ENCODE measurements around the gene DCLK1. TPM values are rescaled to one million over a fixed set of nuclear protein-coding genes. Genes with fewer than 3 reads are reported as not detected.
A peak's percentile ranks its signal among the peaks of the same experiment; 100 is the strongest.

Gene DCLK1
- total and polyA plus RNA-seq, 2 donors (not counting 1 experiment from before 2014, with no cell fraction given), result 0.56 to 6.3 TPM

- Histone ChIP-seq H3K27ac (ENCODE audit: insufficient read depth, low read length) (no peak overlapping the region), H2AFZ (ENCODE audit: low read length) (no peak overlapping the region), H3K4me3 (replicated peaks in 1 of 4; ENCODE audit: control extremely low read depth in 1 of 4, insufficient read depth in 1 of 4, low read depth in 3 of 4, low read length in 4 of 4) (no peak overlapping the region), H3K36me3 (ENCODE audit: control insufficient read depth, insufficient read depth, low read length) (no peaks in the 10 kb centered on the region), H3K9me3 (ENCODE audit: control insufficient read depth, insufficient read depth, low read depth, low read length) (no peaks in the 10 kb centered on the region), H4K20me1 (ENCODE audit: control insufficient read depth, extremely low read depth, insufficient read depth, low read length) (no peaks in the 10 kb centered on the region), H3K27me3 (ENCODE audit: control insufficient read depth, insufficient read depth, low read length) (no peaks in the 10 kb centered on the region), H3K4me1 (ENCODE audit: control insufficient read depth, extremely low read depth, insufficient read depth, low read length) (no peaks in the 10 kb centered on the region), H3K9ac (ENCODE audit: insufficient read depth, low read length) (no peak overlapping the region), H3K4me2 (ENCODE audit: extremely low read depth, insufficient read depth, low read length) (peak overlapping the region; percentile 3), H3K79me2 (ENCODE audit: control insufficient read depth, insufficient read depth, low read length) (no peaks in the 10 kb centered on the region)
- TF ChIP-seq CTCF (conservative IDR thresholded peaks at IDR 0.05 in 1 of 2, IDR thresholded peaks at IDR 0.05 in 1 of 2; ENCODE audit: low read depth in 1 of 2, low read length in 2 of 2), result no peak
- TF ChIP-seq EZH2 (IDR thresholded peaks at IDR 0.05; ENCODE audit: low read length, missing control alignments), result no peak
- DNase-seq (ENCODE audit: low read depth in 2 of 2), result peak; percentile 80 to 87
Measured at GRCh38 chr13:36124236-36124822, 6.9 kb downstream of the DCLK1 start.

- no peaks in the 10 kb centered on the region for H3K9me3 ChIP-seq (ENCODE audit: control insufficient read depth, insufficient read depth, low read depth, low read length)
- H3K36me3 ChIP-seq (ENCODE audit: control insufficient read depth, insufficient read depth, low read length), result no peaks in the 10 kb centered on the region
- no peak for DNase-seq (ENCODE audit: low read depth in 2 of 2)
Measured at GRCh38 chr13:36115306-36115705, 15.9 kb downstream of the DCLK1 start.

GRCh38 chr13:36114233-36114632 is 16.9 kb downstream of the DCLK1 start:
- DNase-seq (ENCODE audit: low read depth in 2 of 2), result no peak
- Histone ChIP-seq H3K27ac (ENCODE audit: insufficient read depth, low read length) (no peak overlapping the region), H3K9ac (ENCODE audit: insufficient read depth, low read length) (no peak overlapping the region), H2AFZ (ENCODE audit: low read length) (no peak overlapping the region), H3K9me3 (ENCODE audit: control insufficient read depth, insufficient read depth, low read depth, low read length) (no peaks in the 10 kb centered on the region), H3K4me1 (ENCODE audit: control insufficient read depth, extremely low read depth, insufficient read depth, low read length) (no peaks in the 10 kb centered on the region), H3K36me3 (ENCODE audit: control insufficient read depth, insufficient read depth, low read length) (no peaks in the 10 kb centered on the region), H4K20me1 (ENCODE audit: control insufficient read depth, extremely low read depth, insufficient read depth, low read length) (no peaks in the 10 kb centered on the region), H3K27me3 (ENCODE audit: control insufficient read depth, insufficient read depth, low read length) (no peaks in the 10 kb centered on the region), H3K4me3 (replicated peaks in 1 of 4; ENCODE audit: control extremely low read depth in 1 of 4, insufficient read depth in 1 of 4, low read depth in 3 of 4, low read length in 4 of 4) (no peak overlapping the region), H3K4me2 (ENCODE audit: extremely low read depth, insufficient read depth, low read length) (no peak overlapping the region), H3K79me2 (ENCODE audit: control insufficient read depth, insufficient read depth, low read length) (no peaks in the 10 kb centered on the region)
- TF ChIP-seq EZH2 (IDR thresholded peaks at IDR 0.05; ENCODE audit: low read length, missing control alignments), result no peak
- TF ChIP-seq CTCF (conservative IDR thresholded peaks at IDR 0.05 in 1 of 2, IDR thresholded peaks at IDR 0.05 in 1 of 2; ENCODE audit: low read depth in 1 of 2, low read length in 2 of 2), result no peak

More at GRCh38 chr13:36115306-36115705, 15.9 kb downstream of the DCLK1 start:
- Histone ChIP-seq H4K20me1 (ENCODE audit: control insufficient read depth, extremely low read depth, insufficient read depth, low read length) (no peaks in the 10 kb centered on the region), H2AFZ (ENCODE audit: low read length) (no peak overlapping the region), H3K27me3 (ENCODE audit: control insufficient read depth, insufficient read depth, low read length) (no peaks in the 10 kb centered on the region), H3K9ac (ENCODE audit: insufficient read depth, low read length) (no peak overlapping the region), H3K4me1 (ENCODE audit: control insufficient read depth, extremely low read depth, insufficient read depth, low read length) (no peaks in the 10 kb centered on the region), H3K79me2 (ENCODE audit: control insufficient read depth, insufficient read depth, low read length) (no peaks in the 10 kb centered on the region), H3K4me2 (ENCODE audit: extremely low read depth, insufficient read depth, low read length) (no peak overlapping the region), H3K4me3 (replicated peaks in 1 of 4; ENCODE audit: control extremely low read depth in 1 of 4, insufficient read depth in 1 of 4, low read depth in 3 of 4, low read length in 4 of 4) (no peak overlapping the region), H3K27ac (ENCODE audit: insufficient read depth, low read length) (no peak overlapping the region)
- TF ChIP-seq EZH2 (IDR thresholded peaks at IDR 0.05; ENCODE audit: low read length, missing control alignments), result no peak
- no peak for TF ChIP-seq CTCF (conservative IDR thresholded peaks at IDR 0.05 in 1 of 2, IDR thresholded peaks at IDR 0.05 in 1 of 2; ENCODE audit: low read depth in 1 of 2, low read length in 2 of 2)
